Aorta (tissue), 5 donors: ENCODE data around the gene REC114. TPM values are rescaled to one million over a fixed set of nuclear protein-coding genes. Genes with fewer than 3 reads are reported as not detected.
"Not testable (repeated sequence)": the region's sequence is repeated elsewhere in the genome, so short reads cannot be mapped to it uniquely, and the experiment has no call there.

Experiments
- ATAC-seq: fragments of 200-7000 bp; cut with Tn5 transposase; one replicate; pipeline ENCODE4 v1.9.1; 2022; ENCODE audit warnings: moderate library complexity; ENCODE audit not compliant: low FRiP score
- DNase-seq, 2 donors: peaks; one replicate each; pipeline ENCODE4 v3.0.0-alpha.2; 2020
- H3K27ac ChIP-seq, 2 donors: one replicate each; pipeline ENCODE4 v1.5.1; 2013; ENCODE audit warnings: low read length in 2 of 2, mild to moderate bottlenecking in 2 of 2, moderate library complexity in 2 of 2, control low read depth in 1 of 2, inconsistent platforms in 1 of 2, low read depth in 1 of 2
- H3K27me3 ChIP-seq, 2 donors: one replicate each; pipeline ENCODE4 v1.6.1; 2013; ENCODE audit warnings: control low read depth in 1 of 2, low read length in 1 of 2, mild to moderate bottlenecking in 1 of 2, moderate library complexity in 1 of 2; ENCODE audit not compliant: insufficient read depth in 2 of 2, control insufficient read depth in 1 of 2
- H3K36me3 ChIP-seq, 2 donors: one replicate each; pipeline ENCODE4 v1.6.1; 2013; ENCODE audit warnings: control low read depth in 1 of 2, low read length in 1 of 2, mild to moderate bottlenecking in 1 of 2; ENCODE audit not compliant: insufficient read depth in 2 of 2, control insufficient read depth in 1 of 2
- H3K4me1 ChIP-seq, 2 donors: one replicate each; pipeline ENCODE4 v1.6.1; 2013; ENCODE audit warnings: low read length in 2 of 2, control low read depth in 1 of 2, mild to moderate bottlenecking in 1 of 2, moderate library complexity in 1 of 2; ENCODE audit not compliant: insufficient read depth in 2 of 2, control insufficient read depth in 1 of 2
- H3K4me3 ChIP-seq, 2 donors: one replicate each; pipeline ENCODE4 v1.5.1; 2013; ENCODE audit warnings: low read length in 2 of 2, control low read depth in 1 of 2, mild to moderate bottlenecking in 1 of 2
- H3K9me3 ChIP-seq: one replicate; pipeline ENCODE4 v1.6.1; 2013; ENCODE audit warnings: mild to moderate bottlenecking, low read length; ENCODE audit not compliant: control insufficient read depth
- WGBS, 2 donors: extraction: QIAGEN DNeasy Blood & Tissue Kit; methylation state at CpG; one replicate each; pipeline ENCODE4 v1.1.7; 2013; 5-methylcytosine and 5-hydroxymethylcytosine counted together
- intact Hi-C, 2 donors: fragments of 100-400 bp; cut with DNase I; formaldehyde crosslinking; loops; one replicate each; pipeline versions ENCODE4 v1.14.2 to v1.15.0; 2022
- polyA plus RNA-seq, 2 donors: library from polyadenylated mRNA; stranded (reverse); fragments of 200-250 nt; gene quantifications; one replicate each; pipeline ENCODE4 v1.2.3, GENCODE V29; 2013
- total RNA-seq, 2 donors: library from RNA; stranded (reverse); fragmentation: NEBNext Ultra II Directional; extraction: Animal tissue kit (Norgen Biotek cat#: 25700); gene quantifications; one replicate each; pipeline ENCODE4 v1.2.1, GENCODE V29; 2021
- donor health status: healthy with polysubstance abuse.
- donor health status: Bipolar disorder and iron deficiency.
- donor health status: DM: no; HTN: no; CAD: no.
- donor health status: DM: no; HTN: no; CAD: no.
- donor health status: DM: yes; HTN: yes; CAD: no.

Gene REC114
- total and polyA plus RNA-seq, 4 donors: not detected

- intact Hi-C loops: no loop called here
- H3K4me1 ChIP-seq: peaks cover 0 to 5% of the 10 kb centered on the region in 2 donors
- no peaks in the 10 kb centered on the region for H3K9me3 ChIP-seq
- H3K4me3 ChIP-seq: no peak overlapping the region
- no peak overlapping the region for H3K27ac ChIP-seq
- no peak for ATAC-seq
- H3K27me3 ChIP-seq: no peaks in the 10 kb centered on the region
- no peak for DNase-seq
- H3K36me3 ChIP-seq: no peaks in the 10 kb centered on the region
- WGBS, 2 donors: 79 to 90% methylated on average over 1 of the region's 1 CpG
Measured at GRCh38 chr15:73424506-73424905, 18.5 kb upstream of the REC114 start.

GRCh38 chr15:73425510-73425909, 17.5 kb upstream of the REC114 start:
- Histone ChIP-seq H3K4me1 (peaks cover 0 to 5% of the 10 kb centered on the region in 2 donors), H3K27me3 (no peaks in the 10 kb centered on the region), H3K36me3 (no peaks in the 10 kb centered on the region), H3K4me3 (no peak overlapping the region), H3K27ac (no peak overlapping the region), H3K9me3 (no peaks in the 10 kb centered on the region)
- DNase-seq (no peak), ATAC-seq (no peak)
- intact Hi-C loops: no loop called here
- WGBS, 2 donors: 73 to 78% methylated on average over 2 of the region's 2 CpGs

GRCh38 chr15:73426323-73426994, 16.5 kb upstream of the REC114 start:
- WGBS, 2 donors: 24 to 26% methylated on average over 5 of the region's 5 CpGs

GRCh38 chr15:73431329-73431728, 11.6 kb upstream of the REC114 start:
- DNase-seq, H3K27me3 ChIP-seq, H3K4me3 ChIP-seq, ATAC-seq, H3K27ac ChIP-seq, H3K9me3 ChIP-seq, H3K36me3 ChIP-seq, H3K4me1 ChIP-seq, intact Hi-C loops: not testable (repeated sequence)
- WGBS, 2 donors: 91 to 92% methylated on average over 7 of the region's 7 CpGs

More at GRCh38 chr15:73426323-73426994, 16.5 kb upstream of the REC114 start:
- Histone ChIP-seq H3K4me1 (peaks cover 0 to 5% of the 10 kb centered on the region in 2 donors), H3K36me3 (no peaks in the 10 kb centered on the region), H3K4me3 (peak overlapping the region in 1 of 2 donors; percentile 8), H3K27me3 (no peaks in the 10 kb centered on the region), H3K9me3 (no peaks in the 10 kb centered on the region), H3K27ac (no peak overlapping the region)
- no peak for DNase-seq
- intact Hi-C loops: no loop called here
- no peak for ATAC-seq

- Histone ChIP-seq H3K4me1 (no peaks in the 10 kb centered on the region), H3K9me3 (no peaks in the 10 kb centered on the region), H3K27ac (no peak overlapping the region), H3K4me3 (no peak overlapping the region), H3K36me3 (no peaks in the 10 kb centered on the region), H3K27me3 (no peaks in the 10 kb centered on the region)
- 74 to 75% methylated on average over 4 of the region's 4 CpGs for WGBS, 2 donors
- ATAC-seq: no peak
- intact Hi-C loops: no loop called here
- no peak for DNase-seq
Measured at GRCh38 chr15:73433873-73434272, 9.1 kb upstream of the REC114 start.

- Histone ChIP-seq H3K27ac (no peak overlapping the region), H3K27me3 (no peaks in the 10 kb centered on the region), H3K9me3 (no peaks in the 10 kb centered on the region), H3K36me3 (no peaks in the 10 kb centered on the region), H3K4me3 (no peak overlapping the region), H3K4me1 (no peaks in the 10 kb centered on the region)
- 80 to 82% methylated on average over 2 of the region's 2 CpGs for WGBS, 2 donors
- intact Hi-C loops: no loop called here
- no peak for DNase-seq
- ATAC-seq: no peak
Measured at GRCh38 chr15:73436613-73437012, 6.4 kb upstream of the REC114 start.

GRCh38 chr15:73437543-73438109, 5.3 kb upstream of the REC114 start:
- DNase-seq (no peak), ATAC-seq (no peak)
- no peaks in the 10 kb centered on the region for H3K4me1 ChIP-seq
- no peaks in the 10 kb centered on the region for H3K9me3 ChIP-seq
- WGBS, 2 donors: 27 to 32% methylated on average over 4 of the region's 4 CpGs
- H3K36me3 ChIP-seq: no peaks in the 10 kb centered on the region
- no peak overlapping the region for H3K4me3 ChIP-seq
- no peaks in the 10 kb centered on the region for H3K27me3 ChIP-seq
- H3K27ac ChIP-seq: no peak overlapping the region
- intact Hi-C loops: no loop called here

GRCh38 chr15:73438651-73439050, 4.3 kb upstream of the REC114 start:
- H3K27ac ChIP-seq: no peak overlapping the region
- DNase-seq: no peak
- H3K4me1 ChIP-seq: no peaks in the 10 kb centered on the region
- H3K27me3 ChIP-seq: no peaks in the 10 kb centered on the region
- H3K4me3 ChIP-seq: no peak overlapping the region
- H3K9me3 ChIP-seq: peaks cover 1% of the 10 kb centered on the region
- intact Hi-C loops: no loop called here
- whole genome bisulfite sequencing, 2 donors: 24 to 32% methylated on average over 1 of the region's 1 CpG
- H3K36me3 ChIP-seq: no peaks in the 10 kb centered on the region
- ATAC-seq: no peak

GRCh38 chr15:73440571-73440970, 2.4 kb upstream of the REC114 start:
- WGBS, 2 donors: 84 to 85% methylated on average over 3 of the region's 3 CpGs
- Histone ChIP-seq H3K4me1 (no peaks in the 10 kb centered on the region), H3K36me3 (no peaks in the 10 kb centered on the region), H3K27me3 (no peaks in the 10 kb centered on the region), H3K9me3 (peaks cover 3% of the 10 kb centered on the region), H3K4me3 (no peak overlapping the region), H3K27ac (no peak overlapping the region)
- DNase-seq: no peak
- ATAC-seq: no peak
- intact Hi-C loops: no loop called here
